Amygdala (tissue), 56 donors: ENCODE results near the gene CTRB2.
"Not testable (repeated sequence)": the region's sequence is repeated elsewhere in the genome, so short reads cannot be mapped to it uniquely, and the experiment has no call there.

ENCODE experiments used
- DNase-seq, 56 donors: peaks; one replicate each; lab custom pipeline; 2025; lab: John Stamatoyannopoulos, UW

CTRB2 gene

GRCh38 chr16:75208861-75209505 is 2.0 kb upstream of the CTRB2 start:
- no peak for DNase-seq

- no peak for DNase-seq
Measured at GRCh38 chr16:75208242-75208825, 1.4 kb upstream of the CTRB2 start.

GRCh38 chr16:75207831-75208230 is 870 bp upstream of the CTRB2 start:
- DNase-seq = no peak

- not testable (repeated sequence) for DNase-seq
Measured at GRCh38 chr16:75205961-75206748, 806 bp downstream of the CTRB2 start.

GRCh38 chr16:75205438-75205837 is 1.5 kb downstream of the CTRB2 start:
- DNase-seq = not testable (repeated sequence)

- not testable (repeated sequence) for DNase-seq
Measured at GRCh38 chr16:75204905-75205304, 2.1 kb downstream of the CTRB2 start.

GRCh38 chr16:75204410-75204758 is 2.6 kb downstream of the CTRB2 start:
- DNase-seq = no peak

GRCh38 chr16:75203667-75204409 is 3.1 kb downstream of the CTRB2 start:
- no peak for DNase-seq

GRCh38 chr16:75203096-75203495 is 3.9 kb downstream of the CTRB2 start:
- DNase-seq = no peak

- no peak for DNase-seq
Measured at GRCh38 chr16:75202069-75202590, 4.8 kb downstream of the CTRB2 start.

GRCh38 chr16:75198135-75198600 is 8.8 kb downstream of the CTRB2 start:
- no peak for DNase-seq

- DNase-seq = no peak
Measured at GRCh38 chr16:75197522-75198134, 9.3 kb downstream of the CTRB2 start.

- DNase-seq = no peak
Measured at GRCh38 chr16:75196836-75197235, 10.1 kb downstream of the CTRB2 start.

GRCh38 chr16:75195811-75196790 is 10.9 kb downstream of the CTRB2 start:
- no peak for DNase-seq

GRCh38 chr16:75193730-75194444 is 13.1 kb downstream of the CTRB2 start:
- no peak for DNase-seq

- DNase-seq = no peak
Measured at GRCh38 chr16:75193265-75193650, 13.7 kb downstream of the CTRB2 start.

GRCh38 chr16:75192606-75193264 is 14.2 kb downstream of the CTRB2 start:
- no peak for DNase-seq
